Endothelial cell of umbilical vein (primary cell): ENCODE measurements around the gene CUX1. TPM values are rescaled to one million over a fixed set of nuclear protein-coding genes. Genes with fewer than 3 reads are reported as not detected.

Source experiments
- BruUV-seq: library from RNA; stranded (reverse); fragments of 400-500 nt; replicated peaks from 2 replicates; lab custom pipeline; 2021; lab: Mats Ljungman, UMichigan
- CTCF ChIA-PET: fragments of 300-600, 350-600 bp; sonication (Branson Sonifier 250); formaldehyde crosslinking; loops from one replicate; lab custom pipeline; 2021; ENCODE audit warnings: antibody characterized with exemption, inconsistent platforms; lab: Charles Lee
- POLR2A ChIA-PET: fragments of 300-600, 350-600 bp; sonication (Branson Sonifier 250); formaldehyde crosslinking; loops from one replicate; lab custom pipeline; 2021; ENCODE audit warnings: antibody characterized with exemption, inconsistent platforms; lab: Charles Lee
- DNase-seq: peaks from one replicate; pipeline ENCODE4 v3.0.0-alpha.2; 2011; ENCODE audit warnings: low read depth, low spot score
- FAIRE-seq: peaks from 2 replicates; lab custom pipeline; 2011; peaks lifted over from hg19 to GRCh38; lab: Jason Lieb, UNC
- H2AFZ ChIP-seq: 2 replicates; pipeline ENCODE4 v1.6.0; 2012; ENCODE audit warnings: low read depth, low read length, control low read depth, inconsistent platforms
- H3K27ac ChIP-seq: 2 replicates; pipeline ENCODE4 v1.5.1; 2011; ENCODE audit warnings: low read depth, mild to moderate bottlenecking, control low read depth, low read length, moderate library complexity; ENCODE audit not compliant: insufficient read depth
- H3K27me3 ChIP-seq, 2 experiments: 2 replicates each; pipeline versions ENCODE4 v1.6.0 to v1.6.1; 2011; ENCODE audit warnings: low read length in 2 of 2, mixed read lengths in 1 of 2; ENCODE audit not compliant: control insufficient read depth in 2 of 2, insufficient read depth in 2 of 2
- H3K36me3 ChIP-seq, 2 experiments: 2 replicates in 1 of 2; 3 replicates in 1 of 2; pipeline ENCODE4 v1.5.1; 2011; ENCODE audit warnings: low read length in 2 of 2, mild to moderate bottlenecking in 1 of 2, moderate library complexity in 1 of 2; ENCODE audit not compliant: control insufficient read depth in 2 of 2, insufficient read depth in 2 of 2; ENCODE audit errors: extremely low read depth in 1 of 2
- H3K4me1 ChIP-seq: 3 replicates; pipeline ENCODE4 v1.5.1; 2011; ENCODE audit warnings: mild to moderate bottlenecking, low read length; ENCODE audit not compliant: control insufficient read depth, insufficient read depth; ENCODE audit errors: extremely low read depth
- H3K4me2 ChIP-seq: 2 replicates; pipeline ENCODE4 v1.6.1; 2011; ENCODE audit warnings: low read length, control low read depth, mixed read lengths; ENCODE audit not compliant: insufficient read depth
- H3K4me3 ChIP-seq, 3 experiments: fragments of 200-600 bp in 1 of 3; sonication (generic), shearing (Covaris generic) in 1 of 3; replicated peaks in 1 of 3; 2 replicates each; pipeline ENCODE4 v1.5.1; 2011 to 2016; ENCODE audit warnings: control low read depth in 3 of 3, low read length in 3 of 3, mild to moderate bottlenecking in 2 of 3, inconsistent platforms in 1 of 3, low read depth in 1 of 3, moderate library complexity in 1 of 3; ENCODE audit not compliant: insufficient read depth in 1 of 3
- H3K79me2 ChIP-seq: 2 replicates; pipeline ENCODE4 v1.6.0; 2012; ENCODE audit warnings: low read length, inconsistent platforms; ENCODE audit not compliant: control insufficient read depth, insufficient read depth
- H3K9ac ChIP-seq: replicated peaks from 2 replicates; pipeline ENCODE3; 2011; ENCODE audit warnings: low read length, control low read depth; ENCODE audit not compliant: insufficient read depth; ENCODE audit errors: extremely low read depth
- H3K9me1 ChIP-seq: replicated peaks from 3 replicates; pipeline ENCODE4 v1.6.0; 2011; ENCODE audit warnings: mild to moderate bottlenecking, low read length; ENCODE audit not compliant: control insufficient read depth, insufficient read depth; ENCODE audit errors: extremely low read depth
- H3K9me3 ChIP-seq: replicated peaks from 2 replicates; pipeline ENCODE4 v1.5.1; 2012; ENCODE audit warnings: low read length, inconsistent platforms; ENCODE audit not compliant: control insufficient read depth, insufficient read depth
- H4K20me1 ChIP-seq: replicated peaks from 2 replicates; pipeline ENCODE3; 2011; ENCODE audit warnings: mild to moderate bottlenecking, low read length; ENCODE audit not compliant: control insufficient read depth, insufficient read depth; ENCODE audit errors: extremely low read depth
- CTCF ChIP-seq, 2 donors: IDR thresholded peaks; 1 replicate in 1 of 2; 2 replicates in 1 of 2; pipeline ENCODE4 v1.5.1; 2011; ENCODE audit warnings: low read length in 2 of 2, mild to moderate bottlenecking in 2 of 2, moderate library complexity in 2 of 2, control low read depth in 1 of 2, inconsistent platforms in 1 of 2, low read depth in 1 of 2; ENCODE audit not compliant: insufficient read depth in 1 of 2; ENCODE audit errors: extremely low read depth in 1 of 2
- EZH2 ChIP-seq: IDR thresholded peaks from 2 replicates; pipeline ENCODE4 v1.6.1; 2012; ENCODE audit warnings: borderline replicate concordance, low read depth, mild to moderate bottlenecking, moderate library complexity, low read length, inconsistent platforms; ENCODE audit not compliant: severe bottlenecking
- FOS ChIP-seq: IDR thresholded peaks from 2 replicates; pipeline ENCODE4 v1.6.1; 2011; ENCODE audit warnings: mild to moderate bottlenecking, low read length, moderate library complexity, borderline replicate concordance; ENCODE audit not compliant: insufficient read depth
- GATA2 ChIP-seq: IDR thresholded peaks from 2 replicates; pipeline ENCODE4 v1.7.0; 2011; ENCODE audit warnings: low read depth, mild to moderate bottlenecking, moderate library complexity, mixed read lengths, low read length; ENCODE audit not compliant: insufficient read length, insufficient read depth
- JUN ChIP-seq: IDR thresholded peaks from 2 replicates; pipeline ENCODE4 v1.6.1; 2011; ENCODE audit warnings: borderline replicate concordance, low read depth; ENCODE audit not compliant: insufficient read length, insufficient read depth
- MAX ChIP-seq: IDR thresholded peaks from 2 replicates; pipeline ENCODE4 v1.6.1; 2011; ENCODE audit not compliant: insufficient read depth, insufficient read length
- MYC ChIP-seq: IDR thresholded peaks from one replicate; pipeline ENCODE4 v1.6.1; 2011; ENCODE audit warnings: mild to moderate bottlenecking, low read depth, low read length
- POLR2A ChIP-seq: IDR thresholded peaks from 2 replicates; pipeline ENCODE4 v1.6.1; 2012; ENCODE audit warnings: low read depth, mild to moderate bottlenecking, control low read depth, low read length
- POLR2AphosphoS5 ChIP-seq: IDR thresholded peaks from 2 replicates; pipeline ENCODE4 v1.6.1; 2012; ENCODE audit warnings: low read depth, mild to moderate bottlenecking, control low read depth, low read length, moderate library complexity; ENCODE audit not compliant: insufficient read depth
- dilution Hi-C: fragments of 300-500 bp; cut with MboI; formaldehyde crosslinking; loops from one replicate; pipeline ENCODE4 v1.15.0; 2019; ENCODE audit warnings: low sequenced_read_pairs; ENCODE audit not compliant: extremely low pct_ligation_motif_present
- intact Hi-C: fragments of 100-400 bp; cut with micrococcal nuclease; formaldehyde crosslinking; loops from one replicate; pipeline ENCODE4 v1.10.0; 2022
- polyA plus RNA-seq, 4 experiments: library from polyadenylated mRNA; depleted of rRNA in 3 of 4; stranded (reverse) in 3 of 4; unstranded in 1 of 4; fragments of >200 nt; gene quantifications; 2 replicates each; pipeline versions ENCODE4 v1.2.1 to v1.2.3, GENCODE V29; 2011 to 2012; ENCODE audit warnings: missing spikeins in 1 of 4
- total RNA-seq: library from RNA; stranded (reverse); gene quantifications from 2 replicates; pipeline ENCODE4 v1.2.3, GENCODE V29; 2021

CUX1 gene
- total and polyA plus RNA-seq, 2 donors (not counting 3 experiments of a cell fraction or from before 2014, with no cell fraction given) = 13.8 to 49.8 TPM

- FAIRE-seq = no peak
Observed at GRCh38 chr7:102154425-102154824, 337.0 kb downstream of the CUX1 start.

More at GRCh38 chr7:102154425-102154824, 337.0 kb downstream of the CUX1 start:
- POLR2A ChIA-PET = no interaction called here
- Histone ChIP-seq H4K20me1 (no peaks in the 10 kb centered on the region), H3K27ac (no peak overlapping the region), H3K9ac (no peak overlapping the region), H3K4me3 (no peak overlapping the region), H3K36me3 (no peaks in the 10 kb centered on the region), H3K79me2 (no peaks in the 10 kb centered on the region), H3K9me3 (no peaks in the 10 kb centered on the region), H2AFZ (no peak overlapping the region), H3K27me3 (no peaks in the 10 kb centered on the region), H3K4me1 (no peaks in the 10 kb centered on the region), H3K9me1 (no peaks in the 10 kb centered on the region), H3K4me2 (no peak overlapping the region)
- no TSS peak for BruUV-seq
- TF ChIP-seq FOS = no peak
- TF ChIP-seq MYC = no peak
- TF ChIP-seq POLR2A = no peak
- no peak for TF ChIP-seq CTCF (IDR thresholded peaks at IDR 0.05; ENCODE audit: extremely low read depth in 1 of 2, insufficient read depth in 1 of 2, low read depth in 1 of 2, low read length in 2 of 2)
- TF ChIP-seq MAX = no peak
- no peak for TF ChIP-seq EZH2
- no peak for TF ChIP-seq POLR2AphosphoS5
- no peak for TF ChIP-seq GATA2
- TF ChIP-seq JUN = no peak
- CTCF ChIA-PET = interaction anchor here (1.0 to 2.1 kb wide), 2 partner anchors 9 to 10 kb away, joined by 3 to 5 read pairs; no protein-coding TSS in a partner anchor
- dilution Hi-C loops = no loop called here
- intact Hi-C loops = no loop called here
- DNase-seq = no peak
